GM19238 (cell line): ENCODE measurements around the gene PPM1F.
"Not testable (repeated sequence)": the region's sequence is repeated elsewhere in the genome, so short reads cannot be mapped to it uniquely, and the experiment has no call there.

Experiments
- DNase-seq: peaks from one replicate; pipeline ENCODE4 v3.0.0; 2011; ENCODE audit warnings: low spot score; ENCODE audit not compliant: insufficient read length

PPM1F gene

DNA sequence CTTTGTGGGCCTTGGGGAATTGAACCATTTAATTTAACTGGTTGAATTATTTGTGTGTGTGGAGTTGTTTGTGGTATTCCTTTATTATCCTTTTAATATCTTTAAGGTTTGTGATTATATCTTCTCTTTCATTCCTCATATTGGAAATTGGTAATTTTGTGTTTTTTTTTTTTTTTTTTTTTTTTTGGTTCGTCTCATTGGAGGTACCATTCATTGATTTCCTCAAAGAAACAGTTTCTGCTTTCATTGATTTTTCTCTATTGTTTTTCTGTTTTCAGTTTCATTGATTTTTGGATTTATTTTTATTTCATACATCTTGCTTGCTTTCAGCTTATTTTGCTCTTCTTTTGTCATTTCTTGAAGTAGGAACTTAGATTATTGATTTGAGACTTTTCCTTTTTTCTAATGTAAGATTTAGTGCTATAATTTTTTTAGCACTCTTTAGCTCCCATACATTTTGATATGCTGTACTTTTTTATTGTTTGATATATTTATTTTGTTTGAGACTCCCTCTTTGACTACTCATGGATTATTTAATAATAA is 54.2 kb downstream of the PPM1F start:
- no peak for DNase-seq

DNA sequence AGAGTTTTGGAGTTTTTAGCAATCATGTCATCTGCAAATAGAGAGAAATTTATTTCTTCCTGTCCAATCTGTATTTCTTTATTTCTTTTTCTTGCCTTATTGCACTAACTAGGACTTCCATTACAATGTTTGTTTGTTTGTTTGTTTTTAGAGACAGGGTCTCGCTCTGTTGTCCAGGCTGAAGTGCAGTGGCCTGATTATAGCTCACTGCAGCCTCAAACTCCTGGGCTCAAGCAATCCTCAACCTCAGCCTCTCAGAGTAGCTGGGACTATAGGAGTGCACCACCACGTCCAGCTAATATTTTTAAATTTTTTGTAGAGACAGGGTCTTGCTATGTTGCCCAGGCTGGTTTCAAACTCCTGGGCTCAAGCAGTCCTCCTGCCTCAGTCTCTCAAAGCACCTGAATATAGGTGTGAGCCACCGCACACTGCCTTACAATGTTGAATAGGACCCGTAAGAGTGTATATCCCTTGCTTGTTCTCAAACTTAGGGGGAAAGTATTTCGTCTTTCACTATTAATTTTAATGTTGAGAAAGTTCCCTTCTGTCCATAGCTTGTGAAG is 55.6 kb downstream of the PPM1F start:
- no peak for DNase-seq

DNA sequence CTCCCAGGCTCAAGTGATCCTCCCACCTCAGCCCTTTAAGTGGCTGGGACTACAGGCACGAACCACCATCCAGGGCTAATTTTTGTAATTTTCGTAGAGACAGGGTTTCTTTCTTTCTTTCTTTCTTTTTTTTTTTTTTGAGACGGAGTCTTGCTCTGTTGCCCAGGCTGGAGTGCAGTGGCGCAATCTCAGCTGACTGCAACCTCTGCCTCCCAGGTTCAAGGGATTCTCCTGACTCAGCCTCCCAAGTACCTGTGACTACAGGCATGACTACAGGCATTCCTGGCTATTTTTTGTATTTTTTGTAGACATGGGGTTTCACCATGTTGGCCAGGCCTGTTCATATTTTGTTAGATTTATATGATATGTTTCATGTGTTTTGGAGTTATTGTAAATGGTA is 56.4 kb downstream of the PPM1F start:
- DNase-seq, result not testable (repeated sequence)

DNA sequence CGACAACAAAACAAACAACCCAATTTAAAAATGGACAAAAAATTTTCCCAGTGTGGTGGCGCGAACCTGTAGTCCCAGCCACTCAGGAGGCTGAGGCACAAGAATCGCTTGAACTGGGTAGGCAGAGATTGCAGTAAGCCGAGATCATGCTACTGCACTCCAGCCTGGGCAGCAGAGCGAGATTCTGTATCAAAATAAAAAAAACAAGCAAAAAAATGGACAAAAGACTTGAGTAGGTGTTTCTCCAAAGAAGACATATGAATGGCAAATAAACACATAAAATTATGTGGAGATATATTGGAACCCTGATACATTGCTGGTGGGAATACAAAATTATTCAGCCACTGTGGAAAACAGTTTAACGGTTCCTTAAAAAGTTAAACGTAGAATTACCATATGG is 57.8 kb downstream of the PPM1F start:
- no peak for DNase-seq

DNA sequence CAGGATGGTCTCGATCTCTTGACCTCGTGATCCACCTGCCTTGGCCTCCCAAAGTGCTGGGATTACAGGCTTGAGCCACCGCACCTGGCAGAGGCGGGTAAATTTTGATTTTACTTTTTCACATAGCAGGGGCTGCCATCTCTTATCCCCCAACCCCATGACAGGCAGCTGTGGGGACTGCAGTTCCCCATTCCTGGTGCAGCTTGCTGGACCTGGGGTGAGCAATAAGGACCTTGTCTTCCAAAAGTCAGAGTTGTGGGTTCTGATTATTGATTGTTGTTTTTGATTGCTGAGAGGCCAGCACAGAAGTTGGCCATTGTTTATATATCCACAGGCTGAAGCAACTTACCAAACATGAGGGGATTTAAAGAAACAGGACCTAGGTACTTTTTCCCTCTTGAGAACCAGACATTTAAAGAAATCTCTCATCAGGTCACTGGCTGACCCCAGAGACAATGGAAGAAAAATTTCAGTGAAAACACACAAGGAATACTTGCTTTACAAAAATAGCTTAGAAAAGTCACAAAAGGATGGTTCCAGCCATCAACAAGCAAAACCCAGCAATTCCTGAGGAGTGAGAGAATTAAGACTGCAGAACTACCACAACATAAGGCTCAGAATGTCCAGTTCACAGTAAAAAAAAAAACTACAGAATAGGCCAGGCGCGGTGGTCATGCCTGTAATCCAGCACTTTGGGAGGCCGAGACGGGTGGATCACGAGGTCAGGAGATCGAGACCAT is 63.2 kb downstream of the PPM1F start:
- DNase-seq, result no peak

DNA sequence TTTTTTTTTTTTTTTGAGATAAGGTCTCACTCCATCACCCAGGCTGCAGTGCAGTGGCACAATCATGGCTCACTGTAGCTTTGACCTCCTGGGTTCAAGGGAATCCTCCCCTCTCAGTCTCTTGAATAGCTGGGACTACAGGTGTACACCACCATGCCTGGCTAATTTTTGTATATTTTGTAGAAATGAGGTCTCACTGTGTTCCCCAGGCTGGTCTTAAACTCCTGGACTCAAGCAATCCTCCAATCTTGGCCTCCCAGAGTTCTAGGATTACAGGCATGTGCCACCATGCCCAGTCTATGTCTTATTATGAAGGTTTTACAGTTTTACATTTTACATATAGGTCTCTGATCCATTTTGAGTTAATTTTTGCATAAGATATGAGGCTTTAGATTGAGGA is 64.8 kb downstream of the PPM1F start:
- no peak for DNase-seq

DNA sequence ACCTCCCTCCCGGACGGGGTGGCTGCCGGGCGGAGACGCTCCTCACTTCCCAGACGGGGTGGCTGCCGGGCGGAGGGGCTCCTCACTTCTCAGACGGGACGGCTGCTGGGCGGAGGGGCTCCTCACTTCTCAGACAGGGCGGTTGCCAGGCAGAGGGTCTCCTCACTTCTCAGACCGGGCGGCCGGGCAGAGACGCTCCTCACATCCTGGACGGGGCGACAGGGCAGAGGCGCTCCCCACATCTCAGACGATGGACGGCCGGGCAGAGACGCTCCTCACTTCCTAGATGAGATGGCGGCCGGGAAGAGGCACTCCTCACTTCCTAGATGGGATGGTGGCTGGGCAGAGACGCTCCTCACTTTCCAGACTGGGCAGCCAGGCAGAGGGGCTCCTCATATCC is 68.7 kb downstream of the PPM1F start:
- DNase-seq, result not testable (repeated sequence)

DNA sequence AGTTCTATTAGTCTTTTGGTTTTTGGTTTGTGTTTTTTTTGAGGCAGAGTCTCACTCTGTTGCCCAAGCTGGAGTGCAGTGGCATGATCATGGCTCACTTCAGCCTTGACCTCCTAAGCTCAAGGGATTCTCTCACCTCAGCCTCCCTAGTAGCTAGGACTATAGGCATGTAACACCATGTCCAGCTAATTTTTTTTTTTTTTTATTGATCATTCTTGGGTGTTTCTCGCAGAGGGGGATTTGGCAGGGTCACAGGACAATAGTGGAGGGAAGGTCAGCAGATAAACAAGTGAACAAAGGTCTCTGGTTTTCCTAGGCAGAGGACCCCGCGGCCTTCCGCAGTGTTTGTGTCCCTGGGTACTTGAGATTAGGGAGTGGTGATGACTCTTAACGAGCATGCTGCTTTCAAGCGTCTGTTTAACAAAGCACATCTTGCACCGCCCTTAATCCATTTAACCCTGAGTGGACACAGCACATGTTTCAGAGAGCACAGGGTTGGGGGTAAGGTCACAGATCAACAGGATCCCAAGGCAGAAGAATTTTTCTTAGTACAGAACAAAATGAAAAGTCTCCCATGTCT is 69.8 kb downstream of the PPM1F start:
- not testable (repeated sequence) for DNase-seq

DNA sequence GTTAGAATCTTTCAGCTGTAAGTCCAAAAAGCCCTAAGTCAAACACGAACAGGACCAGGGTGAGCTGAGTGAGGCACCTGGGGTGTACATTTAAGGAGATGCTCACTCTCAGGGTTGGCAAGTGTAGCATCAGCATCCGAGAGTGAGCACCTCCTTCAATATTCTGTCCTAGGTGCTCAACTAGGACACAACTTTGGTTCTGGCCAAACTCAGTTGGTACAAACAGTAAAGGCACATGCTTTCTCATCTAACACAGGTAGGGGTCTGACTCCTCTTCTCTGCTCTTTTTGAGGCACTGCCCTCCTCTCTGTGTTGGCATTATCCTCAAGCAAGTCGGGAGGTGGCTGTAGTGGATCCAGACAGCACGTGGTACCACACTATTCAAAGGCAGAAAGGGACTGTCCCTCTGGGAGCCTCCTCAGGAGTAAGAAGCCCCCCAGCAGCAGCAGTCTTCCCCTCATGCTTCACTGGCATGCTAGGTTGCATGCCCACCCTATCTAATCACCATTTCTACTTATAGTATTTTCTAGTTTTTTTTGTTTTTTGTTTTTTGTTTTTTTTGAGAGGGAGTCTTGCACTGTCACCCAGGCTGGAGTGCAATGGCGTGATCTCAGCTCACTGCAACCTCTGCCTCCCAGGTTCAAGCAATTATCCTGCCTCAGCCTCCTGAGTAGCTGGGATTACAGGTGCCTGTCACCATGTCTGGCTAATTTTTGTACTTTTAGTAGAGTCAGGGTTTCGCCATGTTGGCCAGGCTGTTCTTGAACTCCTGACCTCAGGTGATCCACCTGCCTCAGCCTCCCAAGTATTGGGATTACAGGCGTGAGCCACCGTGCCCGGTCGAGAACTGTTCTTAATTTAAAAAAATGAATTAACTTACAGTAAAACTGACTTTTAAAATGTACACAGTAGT is 70.6 kb downstream of the PPM1F start:
- no peak for DNase-seq

DNA sequence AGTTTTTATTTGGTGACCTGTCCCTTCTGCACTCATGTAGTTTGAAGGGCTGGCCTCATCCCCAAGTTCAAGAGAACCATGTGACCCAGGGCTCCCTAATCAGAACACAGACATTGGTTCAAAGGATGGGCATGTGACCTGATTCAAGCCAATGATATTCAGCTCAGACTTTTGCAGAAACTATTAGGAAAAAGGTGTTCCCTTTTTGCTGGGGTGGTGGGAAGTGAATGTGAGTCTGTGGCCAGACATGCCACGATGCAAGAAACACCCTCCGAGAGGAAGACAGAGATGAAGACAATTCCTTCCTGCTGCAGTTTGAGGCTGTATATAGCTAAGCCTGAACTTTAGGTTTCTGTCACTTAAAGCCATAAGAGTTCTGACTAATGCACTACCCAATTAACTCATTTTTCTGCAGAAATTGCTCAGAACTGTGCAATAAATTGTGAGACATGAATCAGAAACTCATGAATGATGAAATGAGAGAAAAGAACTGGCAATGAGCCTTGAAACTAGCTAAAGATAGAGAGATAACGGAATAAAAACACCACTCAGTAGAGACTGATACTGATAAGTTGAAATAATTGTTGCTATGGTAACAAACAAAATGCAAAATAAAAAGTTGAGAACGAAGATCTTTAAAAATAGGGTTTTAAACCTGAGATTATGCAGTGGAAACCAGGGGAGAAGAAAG is 76.0 kb downstream of the PPM1F start:
- DNase-seq, result no peak

DNA sequence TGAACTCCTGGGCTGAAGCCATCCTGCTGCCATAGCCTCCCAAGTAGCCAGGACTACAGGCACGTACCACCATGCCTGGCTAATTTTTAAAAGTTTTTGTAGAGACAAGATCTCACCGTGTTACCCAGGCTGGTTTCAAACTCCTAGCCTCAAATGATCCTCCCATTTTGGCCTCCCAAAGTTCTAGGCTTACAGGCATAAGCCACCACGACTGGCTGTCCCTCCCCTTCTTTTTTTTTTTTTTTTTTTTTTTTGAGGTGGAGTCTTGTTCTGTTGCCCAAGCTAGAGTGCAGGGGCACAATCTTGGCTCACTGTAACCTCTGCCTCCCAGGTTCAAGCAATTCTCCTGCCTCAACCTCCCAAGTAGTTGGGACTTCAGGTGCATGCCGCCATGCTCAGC is 77.7 kb downstream of the PPM1F start:
- not testable (repeated sequence) for DNase-seq

DNA sequence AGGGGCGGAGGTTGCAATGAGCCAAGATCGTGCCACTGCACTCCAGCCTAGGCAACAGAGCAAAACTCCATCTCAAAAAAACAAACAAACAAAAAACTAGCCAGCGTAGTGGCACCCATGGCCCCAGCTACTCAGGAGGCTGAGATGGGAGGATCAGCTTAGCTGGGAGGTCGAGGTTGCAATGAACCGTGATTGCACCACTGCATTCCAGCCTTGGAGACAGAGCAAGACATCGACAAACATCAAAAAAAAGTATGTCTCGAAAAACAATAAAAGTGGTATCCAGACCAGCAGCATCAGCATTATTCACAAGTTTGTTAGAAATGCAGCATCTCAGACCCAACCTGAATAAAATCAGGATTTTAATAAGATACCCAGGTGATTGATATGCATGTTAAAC is 79.0 kb downstream of the PPM1F start:
- DNase-seq, result no peak

DNA sequence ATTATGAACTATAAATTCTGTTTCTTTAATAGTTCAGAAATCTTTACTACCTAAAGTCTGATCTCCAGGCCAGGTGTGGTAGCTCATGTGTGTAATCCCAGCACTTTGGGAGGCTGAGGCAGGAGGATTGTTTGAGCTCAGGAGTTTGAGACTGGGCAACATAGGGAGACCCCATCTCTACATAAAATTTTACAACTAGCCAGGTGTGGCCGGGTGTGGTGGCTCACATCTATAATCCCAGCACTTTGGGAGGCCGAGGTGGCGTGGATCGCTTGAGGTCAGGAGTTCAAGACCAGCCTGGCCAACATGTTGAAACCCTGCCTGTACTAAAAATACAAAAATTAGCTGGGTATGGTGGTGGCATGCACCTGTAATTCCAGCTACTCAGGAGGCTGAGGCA is 79.9 kb downstream of the PPM1F start:
- DNase-seq, result not testable (repeated sequence)
